SK-N-SH (cell line): ENCODE data around the gene SPTBN1. TPM values are rescaled to one million over a fixed set of nuclear protein-coding genes. Genes with fewer than 3 reads are reported as not detected.

Source experiments
- CTCF ChIA-PET: fragments of 300-600, 350-600 bp; formaldehyde crosslinking; extraction: SDS; loops from one replicate; lab custom pipeline; 2021; lab: Yijun Ruan, JAX
- POLR2A ChIA-PET: fragments of 350-600 bp; sonication (Branson Sonifier 250); formaldehyde crosslinking; extraction: SDS; loops from one replicate; lab custom pipeline; 2020; ENCODE audit warnings: antibody characterized with exemption, inconsistent platforms; lab: Yijun Ruan, JAX
- DNase-seq: peaks from one replicate; pipeline ENCODE4 v3.0.0; 2012
- H2AFZ ChIP-seq: fragments of 200-600 bp; sonication (generic); 2 replicates; pipeline ENCODE4 v1.8.1; 2016; ENCODE audit warnings: antibody characterized with exemption, mild to moderate bottlenecking, low read depth
- H3F3A ChIP-seq: fragments of 200-600 bp; sonication (generic); replicated peaks from 2 replicates; pipeline ENCODE3; 2016; ENCODE audit warnings: antibody characterized with exemption, mild to moderate bottlenecking; ENCODE audit not compliant: insufficient read depth
- H3K27ac ChIP-seq, 2 experiments: fragments of 200-500 bp in 1 of 2; fragments of 200-600 bp in 1 of 2; sonication (Bioruptor generic) in 1 of 2; sonication (generic), shearing (Covaris generic) in 1 of 2; 2 replicates each; pipeline versions ENCODE4 v1.5.1 to v1.6.1; 2014 to 2016; ENCODE audit warnings: low read depth in 2 of 2, inconsistent platforms in 1 of 2, low read length in 1 of 2, mild to moderate bottlenecking in 1 of 2, mixed read lengths in 1 of 2
- H3K27me3 ChIP-seq: fragments of 200-600 bp; sonication (generic), shearing (Covaris generic); 2 replicates; pipeline ENCODE4 v1.6.1; 2016; ENCODE audit warnings: mixed run types; ENCODE audit not compliant: insufficient read depth
- H3K36me3 ChIP-seq, 2 experiments: fragments of 200-500 bp in 1 of 2; fragments of 200-600 bp in 1 of 2; sonication (Bioruptor generic) in 1 of 2; sonication (generic) in 1 of 2; replicated peaks in 1 of 2; 2 replicates each; pipeline versions ENCODE3 to v1.5.1; 2014 to 2016; ENCODE audit warnings: low read length in 1 of 2, mild to moderate bottlenecking in 1 of 2; ENCODE audit not compliant: insufficient read depth in 2 of 2, control insufficient read depth in 1 of 2
- H3K4me1 ChIP-seq, 2 experiments: fragments of 200-500 bp in 1 of 2; fragments of 200-600 bp in 1 of 2; sonication (Bioruptor generic) in 1 of 2; sonication (generic), shearing (Covaris generic) in 1 of 2; 2 replicates each; pipeline versions ENCODE4 v1.5.1 to v1.6.1; 2014 to 2016; ENCODE audit warnings: low read depth in 1 of 2, low read length in 1 of 2, mixed run types in 1 of 2; ENCODE audit not compliant: insufficient read depth in 2 of 2, control insufficient read depth in 1 of 2
- H3K4me2 ChIP-seq: fragments of 200-600 bp; sonication (generic), shearing (Covaris generic); 2 replicates; pipeline ENCODE4 v1.6.1; 2017; ENCODE audit warnings: mixed run types
- H3K4me3 ChIP-seq, 2 experiments: fragments of 200-500 bp in 1 of 2; fragments of 200-600 bp in 1 of 2; sonication (Bioruptor generic) in 1 of 2; sonication (generic), shearing (Covaris generic) in 1 of 2; 2 replicates each; pipeline versions ENCODE4 v1.5.1 to v1.8.1; 2014 to 2016; ENCODE audit warnings: low read depth in 2 of 2, inconsistent platforms in 1 of 2, low read length in 1 of 2, mild to moderate bottlenecking in 1 of 2, mixed read lengths in 1 of 2, moderate library complexity in 1 of 2
- H3K79me2 ChIP-seq: fragments of 200-600 bp; sonication (generic); 2 replicates; pipeline ENCODE4 v1.8.1; 2017; ENCODE audit warnings: mild to moderate bottlenecking; ENCODE audit not compliant: insufficient read depth
- H3K9ac ChIP-seq: fragments of 200-600 bp; sonication (generic); 2 replicates; pipeline ENCODE4 v1.6.1; 2017; ENCODE audit warnings: mixed run types
- H3K9me2 ChIP-seq: fragments of 200-600 bp; sonication (generic); 2 replicates; pipeline ENCODE4 v1.6.1; 2017; ENCODE audit warnings: mixed run types
- H3K9me3 ChIP-seq: fragments of 200-600 bp; sonication (generic); 2 replicates; pipeline ENCODE4 v1.6.1; 2017; ENCODE audit warnings: mixed run types, mild to moderate bottlenecking, moderate library complexity
- H4K20me1 ChIP-seq: fragments of 200-600 bp; sonication (generic); 2 replicates; pipeline ENCODE4 v1.6.1; 2017; ENCODE audit warnings: mild to moderate bottlenecking, mixed run types; ENCODE audit not compliant: insufficient read depth
- CHD2 ChIP-seq: fragments of 150-350 bp; IDR thresholded peaks from 2 replicates; pipeline ENCODE4 v1.6.1; 2018; ENCODE audit warnings: low read length; ENCODE audit not compliant: partially characterized antibody
- GABPA ChIP-seq: IDR thresholded peaks from 2 replicates; pipeline ENCODE4 v1.4.0; 2012; ENCODE audit warnings: low read depth, mild to moderate bottlenecking
- GATA2 ChIP-seq: sonication (generic); formaldehyde crosslinking; IDR thresholded peaks from 2 replicates; pipeline ENCODE4 v1.5.0; 2020; ENCODE audit warnings: mild to moderate bottlenecking, missing genetic modification reagents
- MEF2A ChIP-seq: IDR thresholded peaks from 2 replicates; pipeline ENCODE4 v1.4.0; 2012; ENCODE audit warnings: low read depth, borderline replicate concordance
- MXI1 ChIP-seq: IDR thresholded peaks from 2 replicates; pipeline ENCODE4 v1.6.1; 2012; ENCODE audit warnings: mild to moderate bottlenecking, low read depth, low read length, improper control_type of control experiment
- NRF1 ChIP-seq: IDR thresholded peaks from 2 replicates; pipeline ENCODE4 v1.6.1; 2012; ENCODE audit warnings: low read depth, mild to moderate bottlenecking, low read length
- RXRA ChIP-seq: IDR thresholded peaks from 2 replicates; pipeline ENCODE4 v1.4.0; 2012; ENCODE audit warnings: low read depth, mild to moderate bottlenecking, borderline replicate concordance
- SIN3A ChIP-seq: IDR thresholded peaks from 2 replicates; pipeline ENCODE4 v1.6.1; 2012; ENCODE audit warnings: low read depth, mild to moderate bottlenecking, low read length, moderate library complexity, borderline replicate concordance
- TEAD4 ChIP-seq: IDR thresholded peaks from 2 replicates; pipeline ENCODE4 v1.4.0; 2012; ENCODE audit warnings: mild to moderate bottlenecking, borderline replicate concordance; ENCODE audit not compliant: insufficient read depth
- WGBS: methylation state at CpG from one replicate; pipeline ENCODE4 v1.1.6; 2017; ENCODE audit warnings: low lambda C conversion rate; 5-methylcytosine and 5-hydroxymethylcytosine counted together
- polyA plus RNA-seq, 3 experiments: library from polyadenylated mRNA; depleted of rRNA; stranded (reverse); fragments of >200 nt; gene quantifications; 2 replicates each; pipeline ENCODE4 v1.2.3, GENCODE V29; 2012
- TF ChIP-seq, protein P1 (sequence below): fragments of 200-600 bp; sonication (generic); IDR thresholded peaks from 2 replicates; pipeline ENCODE4 v1.6.1; 2017; ENCODE audit warnings: antibody characterized with exemption, mild to moderate bottlenecking, moderate library complexity
- TF ChIP-seq, protein P2 (sequence below): fragments of 150-350 bp; IDR thresholded peaks from 2 replicates; pipeline ENCODE4 v1.6.1; 2017; ENCODE audit warnings: antibody characterized with exemption, low read length, low read depth, borderline replicate concordance
- TF ChIP-seq, protein P3 (sequence below): IDR thresholded peaks from 2 replicates; pipeline ENCODE4 v1.6.1; 2012; ENCODE audit warnings: mild to moderate bottlenecking, low read depth, low read length, moderate library complexity

SPTBN1 gene
- polyA plus RNA-seq, 1 of the 3 experiments (the other 2 are of a cell fraction), result 29.1 TPM

DNA sequence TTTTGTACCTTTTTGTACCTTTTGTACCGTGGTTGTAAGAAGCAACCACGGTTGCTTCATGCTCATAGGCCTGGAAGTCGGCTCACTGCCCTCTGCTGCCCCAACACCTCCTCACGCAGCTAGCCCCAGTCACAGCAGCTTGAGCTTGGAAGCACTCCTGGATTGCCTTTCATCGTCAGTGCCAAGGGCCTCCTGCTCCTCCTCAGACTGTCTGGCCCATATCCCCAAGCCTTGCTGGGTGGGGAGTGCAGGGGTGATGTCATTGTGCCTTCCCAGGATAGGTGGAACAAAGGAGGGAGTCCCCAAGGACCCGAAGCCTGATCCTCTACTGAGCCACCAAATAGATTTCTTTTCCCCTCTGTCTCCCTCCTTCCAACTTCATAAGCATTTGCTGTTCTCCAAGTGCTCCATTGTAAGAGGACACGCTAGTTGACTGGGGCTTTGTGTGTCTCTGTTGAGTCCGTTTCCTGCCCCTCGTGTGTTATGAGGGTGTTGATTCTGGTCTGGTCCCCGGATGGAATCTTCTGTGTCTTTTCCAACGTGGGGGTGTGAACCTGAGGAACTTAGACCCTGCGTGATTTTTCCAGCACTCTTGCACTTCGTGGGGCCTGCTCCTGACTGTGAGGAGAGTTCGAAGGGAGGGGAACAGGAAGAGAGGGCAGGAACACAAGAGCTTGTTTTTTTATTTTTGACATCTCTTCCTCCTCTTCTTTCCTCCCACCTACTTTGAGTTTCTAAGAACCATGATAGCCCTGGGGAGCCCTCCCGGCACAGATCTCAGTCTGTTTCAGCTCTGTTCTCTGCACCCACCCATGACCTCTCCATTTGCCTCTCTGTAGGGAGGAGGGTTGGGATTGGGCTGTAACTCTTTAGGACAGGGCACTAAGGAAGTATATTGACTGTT lies 140.1 kb downstream of the SPTBN1 start (continued):
- TF ChIP-seq, protein P1, sequence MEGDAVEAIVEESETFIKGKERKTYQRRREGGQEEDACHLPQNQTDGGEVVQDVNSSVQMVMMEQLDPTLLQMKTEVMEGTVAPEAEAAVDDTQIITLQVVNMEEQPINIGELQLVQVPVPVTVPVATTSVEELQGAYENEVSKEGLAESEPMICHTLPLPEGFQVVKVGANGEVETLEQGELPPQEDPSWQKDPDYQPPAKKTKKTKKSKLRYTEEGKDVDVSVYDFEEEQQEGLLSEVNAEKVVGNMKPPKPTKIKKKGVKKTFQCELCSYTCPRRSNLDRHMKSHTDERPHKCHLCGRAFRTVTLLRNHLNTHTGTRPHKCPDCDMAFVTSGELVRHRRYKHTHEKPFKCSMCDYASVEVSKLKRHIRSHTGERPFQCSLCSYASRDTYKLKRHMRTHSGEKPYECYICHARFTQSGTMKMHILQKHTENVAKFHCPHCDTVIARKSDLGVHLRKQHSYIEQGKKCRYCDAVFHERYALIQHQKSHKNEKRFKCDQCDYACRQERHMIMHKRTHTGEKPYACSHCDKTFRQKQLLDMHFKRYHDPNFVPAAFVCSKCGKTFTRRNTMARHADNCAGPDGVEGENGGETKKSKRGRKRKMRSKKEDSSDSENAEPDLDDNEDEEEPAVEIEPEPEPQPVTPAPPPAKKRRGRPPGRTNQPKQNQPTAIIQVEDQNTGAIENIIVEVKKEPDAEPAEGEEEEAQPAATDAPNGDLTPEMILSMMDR, result no peak
- TF ChIP-seq NRF1 (no peak), CHD2 (no peak), TEAD4 (no peak), GATA2 (no peak), MEF2A (no peak)
- TF ChIP-seq, protein P2, sequence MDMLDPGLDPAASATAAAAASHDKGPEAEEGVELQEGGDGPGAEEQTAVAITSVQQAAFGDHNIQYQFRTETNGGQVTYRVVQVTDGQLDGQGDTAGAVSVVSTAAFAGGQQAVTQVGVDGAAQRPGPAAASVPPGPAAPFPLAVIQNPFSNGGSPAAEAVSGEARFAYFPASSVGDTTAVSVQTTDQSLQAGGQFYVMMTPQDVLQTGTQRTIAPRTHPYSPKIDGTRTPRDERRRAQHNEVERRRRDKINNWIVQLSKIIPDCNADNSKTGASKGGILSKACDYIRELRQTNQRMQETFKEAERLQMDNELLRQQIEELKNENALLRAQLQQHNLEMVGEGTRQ, result no peak

DNA sequence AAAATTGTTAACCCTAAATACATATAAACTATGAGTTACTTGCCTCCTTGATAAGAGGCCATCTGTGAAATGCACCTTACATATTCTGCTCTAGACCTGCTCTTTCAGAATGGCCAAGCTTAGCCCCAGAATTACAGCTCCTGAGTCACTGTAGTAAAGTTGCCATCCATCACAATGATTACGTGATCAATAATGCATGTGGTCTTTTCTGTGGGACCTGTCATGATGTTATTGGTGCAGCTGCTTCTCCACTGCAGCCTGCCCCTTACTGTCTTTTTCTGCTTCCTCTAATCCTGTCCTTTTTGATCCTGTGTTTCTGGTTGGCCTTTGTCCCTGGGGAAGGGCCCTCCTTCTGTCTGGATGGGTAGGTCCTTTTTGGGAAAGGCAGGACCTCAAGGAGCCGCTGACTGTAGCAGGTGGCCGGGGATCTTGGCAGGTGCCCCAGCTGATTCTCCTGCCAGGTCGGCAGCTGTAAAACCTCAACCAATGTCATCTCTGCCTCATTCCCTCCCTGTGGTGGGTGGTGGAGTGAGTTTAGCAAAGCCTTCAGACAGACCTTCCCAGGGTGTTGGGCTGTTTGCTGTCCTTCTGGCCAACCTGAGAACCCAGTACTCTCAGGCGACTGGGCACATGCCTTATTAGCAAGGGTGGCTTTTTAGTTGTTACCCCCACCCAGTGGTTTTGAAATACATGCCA lies 141.2 kb downstream of the SPTBN1 start:
- peaks cover 79% of the 10 kb centered on the region for H4K20me1 ChIP-seq
- CTCF ChIA-PET, result no interaction called here
- DNase-seq, result no peak
- H3K9me2 ChIP-seq, result no peaks in the 10 kb centered on the region
- peaks cover 100% of the 10 kb centered on the region for H3K79me2 ChIP-seq
- no peaks in the 10 kb centered on the region for H3K9me3 ChIP-seq
- H3K36me3 ChIP-seq, result peaks cover 10 to 22% of the 10 kb centered on the region in 2 experiments
- H3K27ac ChIP-seq, result no peak overlapping the region; a peak in 1 of 4 replicates
- H3K4me2 ChIP-seq, result no peak overlapping the region
- WGBS, result 100% methylated on average over 5 of the region's 5 CpGs
- TF ChIP-seq RXRA (no peak), SIN3A (no peak), GABPA (no peak), MXI1 (no peak)
- TF ChIP-seq, protein P3, sequence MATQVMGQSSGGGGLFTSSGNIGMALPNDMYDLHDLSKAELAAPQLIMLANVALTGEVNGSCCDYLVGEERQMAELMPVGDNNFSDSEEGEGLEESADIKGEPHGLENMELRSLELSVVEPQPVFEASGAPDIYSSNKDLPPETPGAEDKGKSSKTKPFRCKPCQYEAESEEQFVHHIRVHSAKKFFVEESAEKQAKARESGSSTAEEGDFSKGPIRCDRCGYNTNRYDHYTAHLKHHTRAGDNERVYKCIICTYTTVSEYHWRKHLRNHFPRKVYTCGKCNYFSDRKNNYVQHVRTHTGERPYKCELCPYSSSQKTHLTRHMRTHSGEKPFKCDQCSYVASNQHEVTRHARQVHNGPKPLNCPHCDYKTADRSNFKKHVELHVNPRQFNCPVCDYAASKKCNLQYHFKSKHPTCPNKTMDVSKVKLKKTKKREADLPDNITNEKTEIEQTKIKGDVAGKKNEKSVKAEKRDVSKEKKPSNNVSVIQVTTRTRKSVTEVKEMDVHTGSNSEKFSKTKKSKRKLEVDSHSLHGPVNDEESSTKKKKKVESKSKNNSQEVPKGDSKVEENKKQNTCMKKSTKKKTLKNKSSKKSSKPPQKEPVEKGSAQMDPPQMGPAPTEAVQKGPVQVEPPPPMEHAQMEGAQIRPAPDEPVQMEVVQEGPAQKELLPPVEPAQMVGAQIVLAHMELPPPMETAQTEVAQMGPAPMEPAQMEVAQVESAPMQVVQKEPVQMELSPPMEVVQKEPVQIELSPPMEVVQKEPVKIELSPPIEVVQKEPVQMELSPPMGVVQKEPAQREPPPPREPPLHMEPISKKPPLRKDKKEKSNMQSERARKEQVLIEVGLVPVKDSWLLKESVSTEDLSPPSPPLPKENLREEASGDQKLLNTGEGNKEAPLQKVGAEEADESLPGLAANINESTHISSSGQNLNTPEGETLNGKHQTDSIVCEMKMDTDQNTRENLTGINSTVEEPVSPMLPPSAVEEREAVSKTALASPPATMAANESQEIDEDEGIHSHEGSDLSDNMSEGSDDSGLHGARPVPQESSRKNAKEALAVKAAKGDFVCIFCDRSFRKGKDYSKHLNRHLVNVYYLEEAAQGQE, result no peak
- H3F3A ChIP-seq, result no peaks in the 10 kb centered on the region
- H3K27me3 ChIP-seq, result no peaks in the 10 kb centered on the region
- H3K9ac ChIP-seq, result no peak overlapping the region
- POLR2A ChIA-PET, result no interaction called here
- H3K4me1 ChIP-seq, result peaks cover 6 to 17% of the 10 kb centered on the region in 2 experiments
- no peak overlapping the region for H3K4me3 ChIP-seq
- H2AFZ ChIP-seq, result no peak overlapping the region
